ENCODE measurements around the gene PRDX6. TPM values are rescaled to one million over a fixed set of nuclear protein-coding genes. Genes with fewer than 3 reads are reported as not detected.
"Not testable (repeated sequence)": the region's sequence is repeated elsewhere in the genome, so short reads cannot be mapped to it uniquely, and the experiment has no call there.

PRDX6 gene, protein sequence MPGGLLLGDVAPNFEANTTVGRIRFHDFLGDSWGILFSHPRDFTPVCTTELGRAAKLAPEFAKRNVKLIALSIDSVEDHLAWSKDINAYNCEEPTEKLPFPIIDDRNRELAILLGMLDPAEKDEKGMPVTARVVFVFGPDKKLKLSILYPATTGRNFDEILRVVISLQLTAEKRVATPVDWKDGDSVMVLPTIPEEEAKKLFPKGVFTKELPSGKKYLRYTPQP
- total RNA-seq (2014; rRNA removed; shearing (Covaris generic)): 185 and 243 TPM in 2 replicates
- 194 and 198 TPM in 2 replicates for polyA plus RNA-seq (2015; cell fraction: cytosol; rRNA removed)
- 178 TPM in 2 replicates for polyA plus RNA-seq (2015; cell fraction: nucleus; rRNA removed)

DNA sequence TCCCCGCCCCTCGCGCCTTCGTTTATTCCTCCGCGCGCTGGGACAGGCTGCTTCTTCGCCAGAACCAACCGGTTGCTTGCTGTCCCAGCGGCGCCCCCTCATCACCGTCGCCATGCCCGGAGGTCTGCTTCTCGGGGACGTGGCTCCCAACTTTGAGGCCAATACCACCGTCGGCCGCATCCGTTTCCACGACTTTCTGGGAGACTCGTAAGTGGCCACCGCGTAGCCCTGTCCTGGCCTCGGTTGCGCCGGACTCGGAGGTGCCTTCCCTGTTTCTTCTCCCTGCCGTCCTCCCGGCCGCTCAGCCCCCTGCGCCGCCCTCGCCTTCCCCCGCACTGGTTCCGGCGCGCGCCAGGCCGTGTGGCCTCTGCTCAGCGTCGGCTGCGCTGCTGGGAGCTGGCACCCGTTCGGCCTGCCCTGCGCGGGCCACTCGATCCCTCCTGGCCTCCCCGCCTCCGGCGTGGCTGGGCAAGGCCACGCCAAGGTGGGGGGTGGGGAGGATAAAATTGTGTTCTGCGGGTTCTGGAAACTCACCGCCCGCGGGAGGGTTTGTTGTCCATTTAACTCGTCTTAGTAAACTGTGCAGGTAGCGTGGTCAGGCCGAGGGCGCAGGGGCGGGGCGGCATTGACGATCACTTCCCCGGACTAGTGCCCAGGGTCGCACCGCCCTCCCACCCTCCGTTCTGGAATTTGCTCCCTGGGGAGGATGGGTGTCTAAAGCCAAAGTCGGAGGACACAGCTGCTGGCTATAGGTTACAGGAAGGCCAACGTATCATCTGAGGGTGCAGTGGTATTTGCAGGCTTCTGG lies at the start of gene PRDX6:
TSS of gene PRDX6 (plus strand) at position 50 of the 808 bp plus-strand sequence. CDS start at position 113, 63 bp downstream.
- no peak for DNase-seq (ENCODE audit: low read depth)

DNA sequence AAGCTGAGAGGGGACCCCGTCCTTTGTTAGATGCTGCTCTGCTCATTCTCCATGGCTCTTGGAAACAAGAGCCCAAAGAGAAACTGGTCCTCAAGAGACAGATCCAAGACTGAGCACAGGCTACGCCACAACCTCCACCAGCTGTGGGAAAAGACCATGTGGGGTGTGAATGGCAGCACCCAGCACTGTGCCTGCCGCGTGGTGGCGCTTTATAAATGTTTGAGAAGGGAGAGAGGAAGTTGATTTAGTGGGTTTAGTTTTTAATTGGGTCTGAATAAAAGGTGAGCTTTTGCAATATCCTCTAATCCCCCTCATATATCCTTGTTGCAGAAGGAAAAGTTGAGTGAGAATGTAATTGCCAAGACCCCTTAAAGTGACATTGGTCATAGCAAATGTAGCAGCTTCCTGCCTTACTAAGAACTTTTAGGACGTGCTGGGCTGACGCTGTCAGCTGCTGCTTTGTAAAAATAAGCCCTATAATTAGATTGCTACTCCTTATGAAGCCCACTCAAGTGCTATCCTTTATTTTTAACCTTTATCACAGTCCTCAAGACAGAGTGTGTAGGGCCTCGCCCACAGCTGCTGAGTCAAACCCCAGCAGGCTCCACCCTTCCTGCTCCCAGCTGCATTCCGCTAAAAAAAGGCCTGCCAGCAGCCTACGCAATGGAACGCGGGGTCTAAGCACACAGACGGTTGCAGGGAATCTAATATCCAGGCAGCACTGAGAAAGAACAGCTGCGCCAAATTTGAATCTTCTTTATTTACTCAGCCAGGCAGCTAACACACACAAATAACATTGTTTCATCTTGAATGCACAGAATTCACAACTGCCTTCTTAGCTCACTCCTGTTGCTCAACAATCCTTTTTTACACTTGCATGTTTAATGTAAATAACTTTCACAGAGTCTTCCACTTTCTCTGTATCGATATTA lies 47.4 kb upstream of the PRDX6 start:
- DNase-seq (ENCODE audit: low read depth): peak; percentile 86

DNA sequence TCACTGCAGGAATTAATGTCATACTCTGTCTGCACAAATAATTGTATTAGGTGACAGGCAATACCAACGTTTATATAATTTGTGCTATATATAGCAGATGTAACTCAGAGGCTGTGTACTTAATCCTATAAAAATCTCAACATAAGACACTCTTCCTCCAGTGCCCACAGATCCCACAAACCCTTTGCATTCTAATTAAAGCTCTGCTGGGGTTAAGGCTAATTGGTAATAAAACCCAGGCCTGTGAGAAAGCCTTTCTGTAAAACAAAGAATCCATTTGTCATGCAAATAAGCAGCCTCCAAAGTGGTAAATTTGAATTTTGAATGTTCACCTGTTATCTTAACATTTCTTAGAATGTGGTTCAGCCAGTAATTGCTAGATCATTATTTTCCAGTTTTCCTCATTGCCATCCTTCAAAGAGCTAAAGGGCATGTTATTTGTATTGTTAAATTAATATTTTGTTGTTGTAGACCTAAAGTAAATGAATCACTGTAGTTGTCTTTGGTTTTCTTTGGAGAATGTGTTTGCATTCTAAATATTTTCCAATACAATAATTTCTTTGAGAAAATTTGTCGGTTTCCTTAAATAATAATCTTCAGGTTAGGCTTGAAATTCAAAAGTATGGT lies 46.3 kb upstream of the PRDX6 start:
- DNase-seq (ENCODE audit: low read depth): no peak

DNA sequence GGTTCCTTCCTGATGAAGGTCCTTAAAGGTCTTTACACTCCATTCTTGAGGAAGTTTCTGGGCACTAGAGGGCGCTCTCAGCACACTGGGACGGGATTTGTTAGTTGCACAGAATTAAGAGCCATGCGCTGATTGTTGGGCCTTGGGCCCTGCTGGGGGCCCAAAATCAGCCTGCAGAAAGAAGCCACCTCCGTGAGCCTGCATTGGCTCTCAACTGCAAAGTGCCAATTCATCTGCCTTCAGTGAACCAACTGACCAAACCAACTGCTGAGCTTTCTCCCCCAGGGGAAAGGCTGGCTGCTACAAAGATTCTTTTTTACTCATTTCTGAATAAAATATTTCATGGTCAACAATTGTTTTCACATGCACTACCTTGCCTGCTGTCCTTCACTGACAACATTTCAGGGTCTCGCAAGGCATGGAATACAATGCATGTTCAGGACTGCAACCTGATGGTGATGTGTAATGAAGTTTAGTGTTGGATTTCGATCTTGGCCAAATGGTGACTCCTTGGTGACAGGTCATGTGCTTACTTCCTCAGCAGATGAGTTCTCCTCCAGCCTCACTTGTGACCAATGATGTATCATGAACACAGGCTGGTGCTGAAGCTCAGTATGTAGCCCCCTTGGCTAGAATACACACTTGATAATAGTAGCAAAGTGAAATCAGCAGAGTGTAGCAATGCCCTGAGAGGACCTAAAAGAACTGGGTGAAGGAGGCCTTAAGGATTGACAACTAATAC lies 45.7 kb upstream of the PRDX6 start:
- peak; percentile 74 for DNase-seq (ENCODE audit: low read depth)

DNA sequence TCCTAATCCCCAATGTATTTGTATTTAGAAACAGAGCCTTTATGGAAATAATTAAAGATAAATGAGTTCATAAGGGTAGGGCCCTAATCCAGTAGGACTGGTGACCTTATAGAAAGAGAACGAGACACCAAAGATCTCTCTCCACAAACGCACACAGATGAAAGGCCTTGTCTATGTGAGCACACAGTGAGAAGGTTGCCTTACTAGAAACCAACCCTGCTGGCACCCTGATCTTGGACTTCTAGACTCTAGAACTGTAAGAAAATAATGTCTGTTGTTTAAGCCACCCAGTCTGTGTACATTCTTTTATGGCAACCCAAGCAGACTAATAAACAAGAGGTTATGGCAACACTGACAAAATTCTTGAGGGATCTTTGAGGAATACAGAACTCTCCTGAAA lies 44.8 kb upstream of the PRDX6 start:
- no peak for DNase-seq (ENCODE audit: low read depth)

DNA sequence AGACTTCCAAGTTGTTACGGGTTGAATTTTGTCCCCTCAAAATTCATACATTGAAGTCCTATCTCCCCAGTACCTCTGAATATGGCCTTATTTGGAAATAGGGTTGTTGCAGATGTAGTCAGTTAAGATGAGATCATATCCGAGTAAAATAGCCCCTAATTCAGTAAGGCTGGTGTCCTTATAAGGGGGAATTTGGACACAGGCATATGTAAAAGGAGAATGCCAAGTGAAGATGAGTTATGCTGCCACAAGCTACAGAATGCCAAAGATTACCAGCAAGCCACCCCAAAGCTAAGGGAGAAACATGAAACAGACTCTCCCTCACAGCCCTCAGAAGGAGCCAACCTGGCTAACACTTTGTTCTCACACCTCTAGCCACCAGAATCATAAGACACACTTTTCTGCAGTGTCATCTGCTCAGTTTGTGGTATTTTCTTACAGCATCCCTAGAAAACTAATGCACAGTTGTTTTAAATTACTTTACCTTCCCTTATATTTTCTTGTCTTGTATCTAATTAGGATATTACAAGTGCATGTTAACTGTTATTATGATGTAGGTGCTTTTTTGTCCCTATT lies 43.3 kb upstream of the PRDX6 start:
- DNase-seq (ENCODE audit: low read depth): no peak

DNA sequence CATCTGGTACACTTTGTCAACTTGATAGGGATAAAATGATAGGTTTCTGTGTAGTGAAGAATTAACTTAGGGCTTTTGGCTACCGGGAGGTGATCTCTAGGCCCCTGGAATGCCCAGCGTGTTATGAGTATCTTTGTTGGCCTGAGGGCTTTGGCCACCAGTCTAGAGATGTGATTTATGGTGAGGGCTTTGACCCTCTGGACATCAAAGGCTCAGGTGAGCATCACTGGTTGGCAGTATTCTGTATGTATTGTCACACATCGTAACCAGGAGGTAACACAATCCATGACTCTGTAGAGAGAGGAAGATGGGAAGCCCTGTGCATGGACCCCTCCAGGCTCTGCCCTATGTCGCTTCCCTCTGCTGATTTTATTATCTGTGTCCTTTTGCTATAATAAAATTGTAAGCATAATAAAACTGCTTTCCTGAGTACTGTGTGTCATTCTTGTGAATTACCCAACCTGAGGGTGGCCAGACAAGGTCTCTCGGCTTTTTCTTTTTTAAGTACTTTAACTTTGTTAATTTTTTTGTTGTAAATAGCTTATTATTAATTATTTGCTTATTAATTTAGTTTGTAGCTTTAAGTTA lies 40.2 kb upstream of the PRDX6 start:
- DNase-seq (ENCODE audit: low read depth): no peak

DNA sequence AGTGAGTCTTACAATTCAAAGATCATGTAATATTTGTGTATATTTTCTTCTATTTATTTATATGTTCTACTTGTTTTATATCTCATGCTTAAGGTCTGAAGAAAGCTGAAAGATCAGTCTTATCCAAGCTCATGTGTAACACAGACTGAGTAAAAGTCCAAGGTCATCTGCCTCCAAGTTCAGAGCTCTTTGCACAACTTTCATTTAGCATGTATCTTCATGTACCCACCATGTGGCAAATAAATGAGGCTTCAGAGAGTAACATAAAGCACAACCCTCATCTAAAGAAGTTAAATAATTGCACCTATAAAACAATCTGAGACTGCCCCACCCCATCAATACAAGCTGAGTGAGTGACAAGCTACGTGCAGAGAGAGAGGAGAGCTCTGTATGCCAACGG lies 38.5 kb upstream of the PRDX6 start:
- no peak for DNase-seq (ENCODE audit: low read depth)

DNA sequence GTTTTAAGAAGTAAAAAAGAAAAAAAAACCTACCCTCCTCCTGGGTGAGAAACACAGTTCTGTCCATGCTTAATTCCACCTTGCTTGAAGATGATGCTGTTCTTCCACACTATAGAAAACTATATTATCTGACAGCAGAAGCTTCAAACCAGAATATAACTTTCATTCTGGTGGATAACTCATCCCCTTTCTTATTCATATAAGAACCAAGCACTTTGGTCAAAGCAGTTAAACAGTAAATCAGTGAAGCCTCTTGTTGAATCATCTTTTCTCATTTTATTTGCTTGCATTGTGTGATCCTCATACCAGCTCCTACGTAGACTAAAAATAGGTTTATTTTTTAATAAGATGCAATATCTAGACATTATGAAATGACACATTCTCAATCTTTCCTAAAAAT lies 36.7 kb upstream of the PRDX6 start:
- DNase-seq (ENCODE audit: low read depth): no peak

DNA sequence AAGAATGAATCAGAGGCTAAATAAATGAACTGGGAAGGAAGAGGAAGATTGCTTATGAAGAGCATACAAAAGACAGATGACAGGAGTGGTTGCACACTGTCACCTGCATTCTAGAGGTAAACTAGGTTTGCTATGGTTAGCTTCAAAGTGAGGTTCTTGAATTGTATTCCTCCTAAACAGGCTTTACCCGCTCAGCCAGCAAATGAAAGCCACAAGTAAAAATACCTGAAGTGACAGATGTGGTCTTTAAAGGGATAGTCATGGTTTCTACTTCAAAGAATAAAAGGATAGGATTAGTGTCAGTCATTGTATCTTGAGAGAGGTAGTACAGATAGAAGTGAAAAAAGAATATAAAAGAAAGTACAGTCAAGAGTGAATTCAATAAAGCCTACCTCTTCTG lies 32.4 kb upstream of the PRDX6 start:
- no peak for DNase-seq (ENCODE audit: low read depth)

DNA sequence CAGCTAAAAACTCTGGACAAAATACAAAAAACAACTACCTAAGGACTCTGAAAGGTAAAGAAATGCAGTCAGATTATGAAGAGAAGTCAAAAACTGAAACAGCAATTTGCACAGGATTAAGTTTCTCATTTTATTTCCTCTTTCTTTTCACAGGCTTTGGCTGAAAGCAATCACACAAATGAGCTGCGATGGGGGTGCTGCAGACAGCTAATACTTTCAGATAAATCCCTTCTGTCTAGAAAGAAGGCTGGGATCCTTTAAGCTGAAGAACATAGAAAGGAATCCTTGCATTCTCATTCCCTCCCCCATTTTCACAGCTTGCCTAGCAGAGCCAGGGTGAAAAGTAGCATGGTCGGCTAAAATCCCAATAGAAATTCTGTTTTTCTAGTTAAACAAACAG lies 32.0 kb upstream of the PRDX6 start:
- DNase-seq (ENCODE audit: low read depth): no peak

DNA sequence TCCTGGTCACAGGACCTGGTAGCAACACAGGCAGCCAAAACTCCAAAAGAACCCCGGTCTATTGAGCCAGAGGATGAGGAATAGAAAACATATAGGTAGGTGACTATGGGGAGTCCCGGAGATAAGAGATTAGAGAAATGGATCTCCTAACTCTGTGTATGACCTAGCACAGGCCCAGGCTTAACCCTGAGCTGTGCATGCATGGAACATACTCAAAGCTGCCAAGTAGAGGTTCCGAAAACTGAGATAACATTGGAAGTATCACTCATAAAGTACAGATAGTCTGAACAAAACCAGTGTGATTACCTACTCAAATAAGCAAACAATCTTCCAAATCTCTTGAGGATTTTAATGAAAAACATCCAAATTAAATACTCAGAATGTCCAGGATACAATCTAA lies 31.5 kb upstream of the PRDX6 start:
- DNase-seq (ENCODE audit: low read depth): no peak

DNA sequence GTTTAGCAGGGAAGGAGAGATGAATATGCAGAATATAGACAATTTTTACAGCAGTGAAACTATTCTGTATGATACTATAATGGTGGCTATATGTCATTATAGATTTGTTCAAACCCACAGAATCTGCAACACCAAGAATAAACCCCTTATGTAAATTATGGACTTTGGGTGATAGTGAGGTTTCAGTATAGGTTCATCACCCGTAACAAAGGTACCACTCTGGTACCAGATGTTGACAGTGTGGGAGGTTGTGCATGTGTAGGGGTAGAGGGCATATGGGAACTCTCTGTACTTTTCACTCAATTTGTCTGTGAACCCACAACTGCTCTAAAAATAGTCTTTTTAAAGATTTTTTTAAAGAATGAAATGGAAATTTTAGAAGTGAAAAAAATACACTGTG lies 29.9 kb upstream of the PRDX6 start:
- no peak for DNase-seq (ENCODE audit: low read depth)

DNA sequence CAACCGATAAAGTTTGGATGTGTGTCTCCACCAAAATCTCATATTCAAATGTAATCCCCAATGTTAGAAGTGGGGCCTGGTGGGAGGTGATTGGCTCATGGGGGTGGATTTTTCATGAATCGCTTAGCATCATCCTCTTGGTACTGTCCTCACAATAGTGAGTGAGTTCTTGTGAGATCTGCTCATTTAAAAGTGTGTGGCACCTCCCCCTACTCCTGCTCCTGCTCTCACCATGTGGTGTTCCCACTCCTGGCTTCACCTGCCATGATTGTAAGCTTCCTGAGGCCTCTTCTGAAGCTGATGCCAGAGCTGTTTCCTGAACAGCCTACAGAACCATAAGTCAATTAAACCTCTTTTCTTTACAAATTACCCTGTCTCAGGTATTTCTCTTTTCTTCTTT lies 28.2 kb upstream of the PRDX6 start:
- DNase-seq (ENCODE audit: low read depth): no peak

DNA sequence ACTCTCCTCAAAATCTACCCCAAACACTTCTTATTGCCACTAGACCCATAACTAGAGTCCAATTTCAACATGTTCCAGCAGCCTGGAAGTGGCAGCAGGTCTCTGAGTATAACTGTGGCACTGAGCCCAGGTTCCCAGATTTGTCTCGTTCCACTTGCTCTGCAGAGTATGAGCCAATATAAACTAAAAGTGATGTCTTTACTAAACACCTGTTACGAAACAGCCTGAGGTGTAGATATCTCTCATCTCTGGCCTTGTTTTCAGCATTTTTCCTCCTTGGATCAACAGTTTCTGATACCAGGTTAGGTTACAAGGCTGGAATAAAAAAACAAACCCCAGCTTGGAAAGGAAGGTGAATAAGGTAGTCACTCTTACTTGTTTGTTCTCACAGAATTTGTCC lies 25.2 kb upstream of the PRDX6 start:
- DNase-seq (ENCODE audit: low read depth): no peak

DNA sequence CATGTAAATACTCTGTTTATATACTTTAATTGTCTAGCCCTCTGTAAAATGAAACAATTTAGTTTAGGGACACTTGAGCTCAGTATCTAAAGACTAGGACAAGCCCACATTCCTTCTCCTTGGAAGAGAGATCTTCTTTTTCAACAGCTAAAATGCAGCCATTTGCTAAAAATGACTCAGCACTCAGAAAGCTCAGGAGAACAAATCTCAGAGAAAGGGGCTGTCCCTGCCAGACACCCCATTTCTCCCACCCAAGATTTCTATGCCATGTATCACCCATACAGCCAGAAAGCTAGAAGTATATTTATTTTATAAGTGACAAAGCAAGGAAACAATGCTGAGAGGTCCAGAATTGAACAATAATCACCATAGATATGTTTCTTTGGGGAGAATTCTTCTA lies 23.2 kb upstream of the PRDX6 start:
- no peak for DNase-seq (ENCODE audit: low read depth)

DNA sequence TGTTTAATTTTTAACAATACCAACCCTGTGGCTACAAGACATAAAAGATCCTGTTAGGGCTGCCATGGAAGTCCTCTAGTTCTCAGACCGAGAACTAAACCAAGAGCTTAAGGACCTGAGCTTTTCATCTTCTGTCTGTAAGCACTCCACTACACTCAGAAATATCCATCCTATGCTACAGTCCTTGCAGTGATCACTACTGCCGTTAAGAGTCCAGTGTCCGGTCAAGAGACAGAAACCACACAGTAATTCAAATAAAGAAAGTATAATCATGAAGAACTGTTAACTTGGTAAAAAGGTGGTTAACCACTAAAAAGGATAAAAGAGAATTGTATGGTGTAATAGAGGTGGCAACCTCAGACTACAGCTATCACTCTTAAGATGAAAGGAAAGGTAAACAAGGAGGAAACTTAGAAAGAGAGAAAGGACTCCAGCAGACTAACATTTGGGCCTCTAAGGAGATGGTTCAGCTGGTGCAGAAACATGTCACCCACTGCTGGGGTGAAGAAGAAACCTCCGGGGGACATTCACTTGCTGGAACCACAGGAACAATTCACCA lies 22.1 kb upstream of the PRDX6 start:
- DNase-seq (ENCODE audit: low read depth): no peak

DNA sequence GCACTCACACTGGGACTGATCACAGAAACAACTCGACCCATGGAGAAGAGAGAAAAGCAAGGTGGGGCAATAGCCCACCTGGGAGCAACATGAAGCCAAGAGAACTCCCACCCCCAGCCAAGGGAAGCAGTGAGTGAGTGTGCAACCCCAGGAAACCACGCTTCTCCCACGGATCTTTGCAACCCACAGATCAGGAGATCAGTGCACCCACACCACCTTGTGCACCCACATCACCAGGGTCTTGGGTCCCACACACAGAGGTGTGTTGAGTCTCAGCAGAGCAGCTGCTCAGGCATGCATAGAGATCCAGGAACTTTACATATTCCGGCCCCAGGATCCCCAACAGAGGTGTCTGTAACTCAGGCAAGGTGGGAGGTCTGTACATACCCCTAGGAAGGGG lies 17.2 kb upstream of the PRDX6 start:
- no peak for DNase-seq (ENCODE audit: low read depth)

DNA sequence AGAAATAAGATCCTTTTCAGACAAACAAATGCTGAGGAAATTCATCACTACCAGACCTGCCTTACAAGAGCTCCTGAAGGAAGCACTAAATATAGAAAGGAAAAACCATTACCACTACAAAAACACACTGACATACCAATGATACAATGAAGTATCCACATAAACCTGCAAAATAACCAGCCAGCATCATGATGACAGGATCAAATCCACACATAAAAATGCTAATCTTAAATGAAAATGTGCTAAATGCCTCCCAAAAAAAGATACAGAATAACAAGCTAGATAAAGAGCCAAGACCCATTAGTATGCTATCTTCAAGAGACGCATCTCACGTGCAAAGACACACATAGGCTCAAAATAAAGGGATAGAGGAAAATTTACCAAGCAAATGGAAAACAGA lies 14.5 kb upstream of the PRDX6 start:
- DNase-seq (ENCODE audit: low read depth): not testable (repeated sequence)

Data from HT1080 (cell line).